IPS-18c (cell line): ENCODE measurements around the gene C11orf52.
"Not testable (repeated sequence)": the region's sequence is repeated elsewhere in the genome, so short reads cannot be mapped to it uniquely, and the experiment has no call there.

Source experiments
- H3K4me3 ChIP-seq: 2 replicates; pipeline ENCODE4 v1.7.0; 2013; ENCODE audit warnings: low read depth, mild to moderate bottlenecking, low read length, moderate library complexity; ENCODE audit not compliant: insufficient read depth
- H3K9me3 ChIP-seq: one replicate; pipeline ENCODE4 v1.6.1; 2013; ENCODE audit warnings: mild to moderate bottlenecking, low read length, moderate library complexity; ENCODE audit not compliant: control insufficient read depth, insufficient read depth

Gene C11orf52

DNA sequence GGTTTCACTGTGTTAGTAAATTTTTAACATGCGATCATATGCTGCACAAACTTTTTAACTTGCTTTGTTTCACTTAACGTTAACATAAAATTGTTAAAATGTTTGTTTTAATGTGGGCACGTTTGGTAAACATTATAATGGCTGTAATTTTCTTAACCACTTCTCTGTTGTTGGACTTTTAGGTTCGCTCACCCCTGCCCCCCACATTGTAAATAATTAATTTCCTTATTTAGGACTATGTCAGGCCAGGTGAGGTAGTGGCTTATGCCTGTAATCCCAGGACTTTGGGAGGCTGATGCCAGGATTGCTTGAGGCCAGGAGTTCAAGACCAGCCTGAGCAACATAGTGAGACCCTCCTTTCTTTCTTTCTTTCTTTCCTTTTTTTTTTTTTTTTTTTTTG lies 11.8 kb downstream of the C11orf52 start:
- Histone ChIP-seq H3K4me3 (no peak overlapping the region), H3K9me3 (no peaks in the 10 kb centered on the region)

DNA sequence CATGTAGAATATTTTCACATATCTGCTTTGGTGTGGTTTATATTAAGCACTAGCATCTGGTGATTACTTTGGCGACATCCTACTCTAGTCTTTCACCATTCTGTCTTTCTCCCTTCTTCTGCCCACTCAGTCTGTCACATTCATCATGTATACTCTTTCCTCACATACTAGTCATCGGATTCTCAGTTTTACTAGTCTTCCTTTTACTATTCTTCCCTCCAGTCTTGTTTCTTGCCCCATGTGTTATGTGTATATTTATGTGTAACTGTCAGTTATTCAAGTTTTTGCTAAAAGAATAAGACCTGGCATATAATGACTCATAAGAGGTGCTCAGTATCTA lies 13.9 kb downstream of the C11orf52 start:
- Histone ChIP-seq H3K9me3 (no peaks in the 10 kb centered on the region), H3K4me3 (no peak overlapping the region)

- not testable (repeated sequence) for H3K9me3 ChIP-seq, H3K4me3 ChIP-seq
Observed at GRCh38 chr11:111933176-111933575, 14.5 kb downstream of the C11orf52 start.

DNA sequence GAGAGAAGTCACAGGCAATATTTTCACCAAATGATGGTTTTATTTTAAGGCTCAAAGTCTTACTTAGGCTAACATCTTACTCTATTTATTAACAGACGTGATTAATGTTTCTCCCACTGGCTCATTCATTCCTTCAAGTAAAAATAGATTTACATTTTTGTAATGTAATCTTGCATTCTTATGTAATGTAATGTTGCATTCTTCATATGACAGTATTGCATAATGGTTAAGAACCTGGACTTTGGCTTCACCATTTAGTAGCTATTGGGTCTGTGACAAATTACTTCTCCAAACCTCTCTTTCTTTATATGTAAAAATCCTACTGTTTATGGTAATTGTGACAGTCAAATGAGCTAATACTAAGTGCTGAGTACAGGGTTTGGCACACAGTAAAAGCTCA lies 15.2 kb downstream of the C11orf52 start:
- no peaks in the 10 kb centered on the region for H3K9me3 ChIP-seq

GRCh38 chr11:111934306-111934705 lies 15.6 kb downstream of the C11orf52 start:
- no peak overlapping the region for H3K4me3 ChIP-seq
- no peaks in the 10 kb centered on the region for H3K9me3 ChIP-seq

More for the DNA sequence above, 15.2 kb downstream of the C11orf52 start:
- no peak overlapping the region for H3K4me3 ChIP-seq

- Histone ChIP-seq H3K9me3 (no peaks in the 10 kb centered on the region), H3K4me3 (no peak overlapping the region; the same call in 1 of the 2 replicates)
Observed at GRCh38 chr11:111935317-111936039, 16.8 kb downstream of the C11orf52 start.

- H3K4me3 ChIP-seq: peak overlapping the region; percentile 75
- no peaks in the 10 kb centered on the region for H3K9me3 ChIP-seq
Observed at GRCh38 chr11:111936040-111936540, 17.4 kb downstream of the C11orf52 start.

DNA sequence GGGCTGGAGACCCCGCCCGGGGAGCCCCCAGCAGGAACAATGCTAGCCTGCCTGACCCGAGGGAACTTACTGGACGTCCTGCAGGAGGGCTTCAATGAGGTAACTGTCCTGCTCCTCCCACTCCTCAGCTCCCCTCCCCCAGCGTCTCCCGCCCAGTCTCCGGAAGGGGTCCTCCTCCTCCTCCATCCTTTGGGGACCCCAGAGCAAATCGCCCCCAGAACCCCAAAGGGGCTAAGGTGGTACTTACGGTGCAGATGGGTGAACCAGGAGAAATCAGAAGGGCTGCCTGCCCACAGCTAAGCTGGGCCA lies 18.7 kb downstream of the C11orf52 start:
- H3K4me3 ChIP-seq: peak overlapping the region; percentile 75
- no peaks in the 10 kb centered on the region for H3K9me3 ChIP-seq

DNA sequence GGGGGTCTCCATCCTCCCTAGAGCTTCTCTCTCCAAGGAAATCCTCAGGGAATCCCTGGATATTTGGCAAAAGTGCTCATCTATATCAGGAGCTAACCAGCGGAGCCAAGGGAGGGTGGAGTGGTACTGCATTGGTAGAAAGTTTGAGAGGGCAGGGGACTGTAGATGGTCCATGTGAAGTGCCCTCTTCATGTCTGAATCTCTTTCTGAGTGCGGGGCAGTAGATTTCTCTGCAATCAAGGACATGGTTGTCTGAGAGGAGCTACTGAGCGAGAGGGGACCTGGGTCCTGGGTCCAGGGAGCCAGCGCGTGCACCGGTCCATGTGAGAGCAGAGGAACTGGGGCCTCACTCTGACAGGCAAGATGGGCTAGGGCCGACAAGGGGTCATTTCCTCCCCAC lies 19.1 kb downstream of the C11orf52 start:
- Histone ChIP-seq H3K4me3 (peak overlapping the region; percentile 75), H3K9me3 (no peaks in the 10 kb centered on the region)

DNA sequence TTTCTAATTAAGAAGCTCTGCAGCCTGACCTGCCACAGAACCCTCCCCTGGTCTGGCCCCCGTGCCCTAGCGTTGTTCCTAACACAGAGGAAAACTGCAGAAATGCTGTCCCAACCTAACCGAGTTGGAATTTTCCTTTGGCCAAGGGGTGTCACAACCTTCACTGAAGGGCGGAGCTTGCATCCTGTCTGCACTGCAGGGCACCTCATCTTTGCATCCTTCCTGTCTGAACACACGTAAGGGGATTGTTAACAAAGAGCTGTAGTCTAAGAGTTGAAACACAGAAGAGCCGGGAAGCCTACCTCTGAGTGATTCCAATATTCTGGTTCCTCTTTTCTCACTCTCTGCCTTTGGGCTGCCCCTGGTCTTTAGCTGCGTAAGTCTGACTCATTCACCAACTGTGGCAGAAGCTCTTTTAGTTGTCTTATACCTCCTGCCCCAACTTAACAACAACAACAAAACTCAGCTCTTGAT lies 20.0 kb downstream of the C11orf52 start:
- no peaks in the 10 kb centered on the region for H3K9me3 ChIP-seq
- no peak overlapping the region for H3K4me3 ChIP-seq

DNA sequence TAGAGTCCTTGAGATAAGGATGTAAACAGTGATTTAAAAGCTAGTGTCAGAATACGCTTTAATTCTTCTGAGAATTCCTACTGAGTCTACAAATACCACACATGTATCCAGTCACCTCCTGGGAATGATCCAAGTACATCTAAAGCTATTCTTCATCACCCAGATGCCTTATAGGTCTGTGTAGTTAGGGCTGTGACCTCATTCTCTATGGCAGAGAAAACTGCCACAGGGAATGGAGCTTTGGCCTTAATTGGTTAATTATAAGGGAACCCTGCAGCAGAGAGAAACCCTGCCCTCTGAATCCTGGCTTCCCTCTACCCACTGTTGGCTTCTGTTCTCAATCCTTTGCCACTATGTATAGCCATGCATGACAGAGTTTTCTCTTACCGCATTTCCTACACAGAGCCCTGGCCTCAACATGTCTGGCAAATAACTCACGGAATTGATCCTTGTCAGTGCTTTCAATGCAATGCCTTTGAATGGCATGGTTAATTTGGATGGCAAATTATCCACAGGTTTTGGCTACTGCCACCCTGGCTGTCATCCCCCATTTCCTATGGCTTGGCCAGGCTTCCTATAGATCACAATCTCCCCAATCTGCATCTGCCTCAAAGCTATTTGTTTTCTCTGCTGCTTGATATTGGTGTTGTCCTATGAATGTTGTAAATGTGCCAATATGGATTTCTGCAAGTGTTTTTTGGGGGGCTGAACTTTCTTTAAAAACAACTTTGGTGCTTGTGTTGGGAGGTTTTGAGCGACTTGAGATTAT lies 21.3 kb downstream of the C11orf52 start:
- Histone ChIP-seq H3K4me3 (no peak overlapping the region), H3K9me3 (no peaks in the 10 kb centered on the region)

DNA sequence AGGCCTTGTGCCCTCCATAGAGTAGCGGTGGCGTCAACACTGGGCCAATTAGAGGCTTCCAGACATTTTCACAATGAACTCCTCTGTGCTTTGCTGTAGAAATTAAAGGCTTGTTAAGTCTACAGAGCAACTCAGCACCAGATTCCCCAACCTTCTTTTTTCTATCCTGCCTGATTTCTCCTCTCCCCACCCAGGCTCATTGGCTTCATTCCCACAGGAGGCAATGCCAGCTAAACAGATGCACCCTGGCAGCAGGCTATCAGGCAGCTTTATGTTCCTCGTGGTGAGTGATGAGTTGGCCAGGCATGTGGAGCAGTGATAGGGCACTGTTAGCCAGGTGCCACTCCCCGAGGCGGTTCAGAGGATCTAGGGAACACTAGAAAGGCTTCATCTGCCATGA lies 23.2 kb downstream of the C11orf52 start:
- Histone ChIP-seq H3K9me3 (no peaks in the 10 kb centered on the region), H3K4me3 (no peak overlapping the region)

DNA sequence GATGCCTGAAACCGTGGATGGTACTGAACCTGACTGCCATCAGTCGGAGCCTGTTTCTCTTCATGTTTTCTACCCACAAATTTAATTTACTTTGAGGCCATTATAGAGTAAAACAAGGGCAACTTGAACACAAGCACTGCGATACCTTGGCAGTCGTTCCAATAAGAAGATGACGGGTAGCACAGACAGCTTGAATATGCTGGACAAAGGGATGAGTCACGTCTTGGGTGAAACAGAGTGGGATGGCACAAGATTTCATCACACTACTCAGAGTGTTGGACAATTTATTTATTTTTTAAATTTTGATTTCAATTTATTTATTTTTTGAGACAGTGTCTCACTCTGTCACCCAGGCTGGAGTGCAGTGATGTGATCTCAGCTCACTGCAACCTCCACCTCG lies 24.1 kb downstream of the C11orf52 start:
- Histone ChIP-seq H3K9me3 (no peaks in the 10 kb centered on the region), H3K4me3 (no peak overlapping the region)

GRCh38 chr11:111944139-111944538 lies 25.4 kb downstream of the C11orf52 start:
- H3K4me3 ChIP-seq: no peak overlapping the region
- H3K9me3 ChIP-seq: no peaks in the 10 kb centered on the region

GRCh38 chr11:111944651-111945051 lies 25.9 kb downstream of the C11orf52 start:
- H3K9me3 ChIP-seq: no peaks in the 10 kb centered on the region
- H3K4me3 ChIP-seq: no peak overlapping the region

- Histone ChIP-seq H3K4me3 (no peak overlapping the region), H3K9me3 (no peaks in the 10 kb centered on the region)
Observed at GRCh38 chr11:111945198-111945597, 26.5 kb downstream of the C11orf52 start.

DNA sequence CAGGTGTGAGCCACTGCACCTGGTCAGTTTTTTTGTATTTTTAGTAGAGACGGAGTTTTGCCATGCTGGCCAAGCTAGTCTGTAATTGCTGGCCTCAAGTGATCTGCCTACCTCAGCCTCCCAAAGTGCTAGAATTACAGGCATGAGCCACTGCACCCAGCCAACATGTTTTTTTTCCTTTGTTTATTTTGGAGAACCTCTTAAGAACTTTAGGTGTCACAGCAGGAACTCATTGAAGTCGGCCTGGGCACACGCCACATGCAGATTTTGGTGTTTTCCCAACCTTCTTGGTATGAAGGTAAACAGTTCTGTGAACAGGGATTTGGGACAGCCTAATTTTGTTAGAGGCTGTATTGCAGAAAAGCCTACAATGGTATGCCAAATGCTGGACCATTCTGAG lies 27.8 kb downstream of the C11orf52 start:
- Histone ChIP-seq H3K4me3 (no peak overlapping the region), H3K9me3 (no peaks in the 10 kb centered on the region)

GRCh38 chr11:111947143-111947542 lies 28.4 kb downstream of the C11orf52 start:
- Histone ChIP-seq H3K9me3 (no peaks in the 10 kb centered on the region), H3K4me3 (no peak overlapping the region)
